GM21447 (cell line): ENCODE data around the gene SLC11A1.

Experiments used
- ATAC-seq: cut with Tn5 transposase; IDR thresholded peaks from one replicate; pipeline ENCODE4 v1.9.1; 2021; ENCODE audit not compliant: unreplicated experiment

The SLC11A1 gene

DNA sequence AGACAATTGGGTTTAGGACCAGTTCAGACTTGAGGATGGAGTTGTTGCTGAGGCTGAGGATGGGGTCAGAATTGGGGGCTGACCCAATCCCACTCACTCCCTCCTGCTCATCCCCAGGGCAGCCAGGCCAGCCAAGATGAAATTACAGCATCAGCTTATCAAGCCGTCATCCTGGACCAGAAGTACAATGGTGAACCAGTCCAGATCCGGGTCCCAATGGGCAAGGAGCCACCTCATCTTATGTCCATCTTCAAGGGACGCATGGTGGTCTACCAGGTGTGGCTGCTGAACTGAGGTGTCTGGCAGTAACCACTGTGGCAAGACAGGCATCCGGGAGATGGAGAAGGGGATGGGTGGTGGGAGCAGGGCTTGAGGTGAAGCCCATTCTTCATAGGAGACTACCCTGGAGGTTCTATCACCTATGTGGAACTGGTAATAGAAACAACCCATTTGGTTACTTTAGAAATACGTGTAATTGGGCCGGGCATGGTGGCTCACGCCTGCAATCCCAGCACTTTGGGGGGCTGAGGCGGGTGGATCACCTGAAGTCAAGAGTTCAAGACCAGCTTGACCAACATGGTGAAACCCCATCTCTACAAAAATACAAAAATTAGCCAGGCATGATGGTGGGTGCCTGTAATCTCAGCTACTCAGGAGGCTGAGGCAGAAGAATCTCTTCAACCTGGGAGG, 50.7 kb downstream of the SLC11A1 start:
- no peak for ATAC-seq

DNA sequence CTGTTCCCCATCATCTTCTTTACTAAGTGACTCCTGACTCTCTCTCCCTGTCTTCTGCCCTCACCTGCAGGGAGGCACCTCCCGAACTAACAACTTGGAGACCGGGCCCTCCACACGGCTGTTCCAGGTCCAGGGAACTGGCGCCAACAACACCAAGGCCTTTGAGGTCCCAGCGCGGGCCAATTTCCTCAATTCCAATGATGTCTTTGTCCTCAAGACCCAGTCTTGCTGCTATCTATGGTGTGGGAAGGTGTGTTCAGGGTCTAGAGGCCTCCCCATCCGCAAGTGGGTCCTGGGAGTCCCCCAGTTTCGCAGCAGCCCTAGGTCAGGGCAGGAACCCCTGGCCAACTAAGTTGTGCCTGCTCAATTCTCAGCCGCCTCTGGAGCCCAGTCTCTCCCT, 52.4 kb downstream of the SLC11A1 start:
- no peak for ATAC-seq

- ATAC-seq = no peak
Observed at GRCh38 chr2:218435003-218435982, 53.2 kb downstream of the SLC11A1 start.

- no peak for ATAC-seq
Observed at GRCh38 chr2:218436992-218437391, 54.9 kb downstream of the SLC11A1 start.

DNA sequence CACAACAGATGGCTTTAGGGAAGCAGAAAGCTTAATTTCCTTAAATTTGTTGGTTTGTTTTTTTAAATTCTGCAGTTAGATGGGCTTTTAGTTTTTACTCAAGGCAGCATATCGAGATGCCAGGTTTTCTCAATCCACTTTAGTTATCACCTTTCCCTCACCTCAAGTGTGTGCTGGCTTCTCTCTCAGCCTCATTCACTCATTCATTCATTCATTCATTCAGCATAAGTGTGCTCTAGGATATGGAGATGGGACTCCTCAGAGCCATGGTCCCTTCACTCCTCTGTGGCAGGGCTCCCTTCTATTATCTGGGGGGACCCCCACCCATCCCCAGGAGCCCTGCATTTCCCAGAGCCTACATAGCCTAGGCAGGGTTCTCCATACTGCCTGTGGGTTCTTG, 55.9 kb downstream of the SLC11A1 start:
- ATAC-seq = no peak

DNA sequence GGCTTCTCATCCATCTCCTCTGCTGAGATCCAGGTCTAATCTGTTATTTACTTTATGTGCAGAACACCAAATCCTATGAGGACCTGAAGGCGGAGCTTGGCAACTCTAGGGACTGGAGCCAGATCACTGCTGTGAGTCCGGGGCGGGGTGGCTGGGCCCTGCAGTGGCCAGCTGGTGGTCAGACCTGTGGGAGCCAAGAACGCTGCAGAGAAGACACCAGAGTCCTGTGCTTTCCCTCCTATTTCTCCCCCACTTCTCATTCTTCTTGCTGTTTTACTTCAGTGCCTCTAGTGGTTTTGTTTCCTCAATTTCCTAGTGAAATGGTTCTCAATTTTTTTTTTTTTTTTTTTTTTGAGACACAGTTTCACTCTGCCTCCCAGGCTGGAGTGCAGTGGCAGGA, 56.5 kb downstream of the SLC11A1 start:
- ATAC-seq = no peak

DNA sequence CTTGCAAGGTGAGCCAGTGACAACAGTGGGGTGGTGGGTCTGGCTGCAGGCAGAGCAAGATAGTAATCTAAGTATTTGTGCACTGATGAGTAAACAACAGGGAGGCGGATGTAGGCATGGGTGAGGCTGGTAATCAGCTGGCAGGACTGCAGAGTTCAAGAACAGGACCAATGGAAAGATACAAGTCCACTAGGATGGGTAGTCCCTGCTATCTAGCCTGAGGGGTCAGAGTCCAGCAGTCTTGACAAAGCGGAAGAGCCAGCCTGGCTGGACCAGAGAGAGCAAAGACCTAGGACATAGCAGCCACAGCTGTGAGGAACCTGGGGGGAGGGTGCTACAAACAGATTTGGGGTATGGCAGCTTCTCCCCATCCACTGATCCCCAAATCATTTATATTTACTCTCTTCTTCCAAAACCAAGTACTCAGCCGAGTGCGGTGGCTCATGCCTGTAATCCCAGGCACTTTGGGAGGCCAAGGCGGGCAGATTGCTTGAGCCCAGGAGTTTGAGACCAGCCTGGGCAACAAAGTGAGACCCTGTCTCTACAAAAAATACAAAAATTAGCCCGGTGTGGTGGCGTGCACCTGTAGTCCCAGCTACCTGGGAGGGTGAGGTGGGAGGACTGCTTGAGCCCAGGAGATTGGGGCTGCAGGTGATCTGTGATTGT, 62.8 kb downstream of the SLC11A1 start:
- ATAC-seq = no peak

DNA sequence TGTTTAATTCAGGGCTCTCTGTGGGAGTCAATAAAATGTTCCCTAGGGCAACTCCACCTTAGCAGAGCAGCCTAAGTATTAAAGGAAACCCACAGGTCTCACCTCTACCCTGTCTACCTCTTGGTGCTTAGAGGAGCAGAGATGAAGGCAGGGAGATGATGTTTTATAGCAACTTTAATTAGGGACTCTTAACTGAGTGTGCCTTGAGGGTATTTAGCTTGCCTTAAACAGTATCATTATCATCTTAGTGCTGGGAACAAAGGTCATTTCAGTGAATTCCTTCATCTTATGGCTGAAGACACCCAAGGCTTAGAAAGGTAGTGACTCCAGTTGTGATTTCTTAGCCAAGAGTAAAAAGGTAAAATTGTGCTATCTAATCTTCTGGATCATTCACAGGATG, 63.5 kb downstream of the SLC11A1 start:
- ATAC-seq = no peak
